Measurements from ENCODE around the gene OLFML2A.

DNA sequence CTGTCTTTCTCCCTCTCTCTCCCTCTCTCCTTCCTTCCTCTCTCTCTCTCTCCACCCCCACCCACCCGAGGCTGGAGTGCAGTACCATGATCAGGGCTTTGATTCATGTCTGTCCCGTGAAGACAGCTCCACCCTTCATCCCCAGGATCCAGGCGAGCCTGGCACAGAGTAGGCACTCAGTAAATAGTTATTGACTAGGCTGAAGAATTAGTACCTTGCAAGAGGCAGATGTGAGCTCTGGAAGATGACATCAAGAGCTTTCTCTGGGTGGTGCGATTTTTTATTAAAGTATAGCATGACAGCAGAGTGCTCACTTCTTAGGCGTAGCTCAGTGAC is 52.4 kb downstream of the OLFML2A start:
- TF ChIP-seq, protein P1, sequence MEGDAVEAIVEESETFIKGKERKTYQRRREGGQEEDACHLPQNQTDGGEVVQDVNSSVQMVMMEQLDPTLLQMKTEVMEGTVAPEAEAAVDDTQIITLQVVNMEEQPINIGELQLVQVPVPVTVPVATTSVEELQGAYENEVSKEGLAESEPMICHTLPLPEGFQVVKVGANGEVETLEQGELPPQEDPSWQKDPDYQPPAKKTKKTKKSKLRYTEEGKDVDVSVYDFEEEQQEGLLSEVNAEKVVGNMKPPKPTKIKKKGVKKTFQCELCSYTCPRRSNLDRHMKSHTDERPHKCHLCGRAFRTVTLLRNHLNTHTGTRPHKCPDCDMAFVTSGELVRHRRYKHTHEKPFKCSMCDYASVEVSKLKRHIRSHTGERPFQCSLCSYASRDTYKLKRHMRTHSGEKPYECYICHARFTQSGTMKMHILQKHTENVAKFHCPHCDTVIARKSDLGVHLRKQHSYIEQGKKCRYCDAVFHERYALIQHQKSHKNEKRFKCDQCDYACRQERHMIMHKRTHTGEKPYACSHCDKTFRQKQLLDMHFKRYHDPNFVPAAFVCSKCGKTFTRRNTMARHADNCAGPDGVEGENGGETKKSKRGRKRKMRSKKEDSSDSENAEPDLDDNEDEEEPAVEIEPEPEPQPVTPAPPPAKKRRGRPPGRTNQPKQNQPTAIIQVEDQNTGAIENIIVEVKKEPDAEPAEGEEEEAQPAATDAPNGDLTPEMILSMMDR (IDR thresholded peaks at IDR 0.05) = no peak
- TF ChIP-seq POLR2A (IDR thresholded peaks at IDR 0.05) = no peak

All from lower leg skin (tissue), 3 donors.